Measurements from ENCODE around the gene CPNE6. TPM values are rescaled to one million over a fixed set of nuclear protein-coding genes. Genes with fewer than 3 reads are reported as not detected.

CPNE6 gene
- total and polyA plus RNA-seq, 2 of the 13 experiments (the other 11 are each of a cell fraction or from before 2014, with no cell fraction given), result not detected

DNA sequence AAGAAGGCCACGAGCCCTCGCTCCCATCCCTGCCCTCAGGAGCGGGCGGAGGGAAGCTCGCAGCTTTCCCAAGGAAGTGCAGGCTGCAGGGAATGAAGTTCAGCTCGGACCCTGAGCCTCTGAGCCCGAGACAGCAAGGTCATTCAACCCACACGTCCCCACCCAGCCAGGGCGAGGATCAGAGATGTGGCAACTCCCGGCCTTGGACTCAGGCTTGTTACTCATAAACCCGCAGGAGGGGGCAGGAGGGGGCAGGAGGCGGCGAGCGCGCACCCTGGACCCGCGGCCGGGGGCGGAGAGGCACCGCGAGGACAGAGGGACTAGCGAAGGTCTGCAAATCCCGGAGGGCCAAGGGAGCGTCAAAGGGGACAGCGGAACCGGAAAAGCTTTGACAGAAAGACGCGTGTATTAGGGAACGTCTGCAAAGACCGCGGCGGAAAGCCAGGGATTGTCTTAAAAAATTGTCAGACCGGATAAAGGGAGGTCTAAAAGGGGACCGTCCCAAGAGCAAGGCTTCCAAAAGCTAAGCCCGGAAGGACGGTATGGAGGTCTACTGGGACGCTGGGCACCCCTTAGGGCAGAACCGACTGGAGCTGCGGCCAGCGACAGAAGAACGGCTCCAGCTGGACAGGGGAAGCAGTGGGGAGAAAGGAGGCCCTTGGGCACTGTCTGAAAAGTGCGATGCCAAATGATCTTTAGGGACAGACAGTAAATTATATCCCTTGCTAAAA is 42.6 kb downstream of the CPNE6 start (continued):
- TF ChIP-seq DRAP1 (CRISPR knock-in tag; IDR thresholded peaks at IDR 0.05) (peak; percentile 93), DMAP1 (CRISPR knock-in tag; IDR thresholded peaks at IDR 0.05) (peak; percentile 99), HIVEP1 (CRISPR knock-in tag; IDR thresholded peaks at IDR 0.05) (peak; percentile 99), RFXAP (CRISPR knock-in tag; IDR thresholded peaks at IDR 0.05; ENCODE audit: borderline replicate concordance) (peak; percentile 95; the same call in 1 of the 2 replicates), HOXA7 (CRISPR knock-in tag; IDR thresholded peaks at IDR 0.05) (no peak), ZNF883 (CRISPR knock-in tag; IDR thresholded peaks at IDR 0.05; ENCODE audit: not compliant biosample characterization) (peak; percentile 90), ZNF775 (CRISPR knock-in tag; IDR thresholded peaks at IDR 0.05; ENCODE audit: borderline replicate concordance) (peak; percentile 48; the same call in 1 of the 2 replicates), CCAR2 (optimal IDR thresholded peaks at IDR 0.05; ENCODE audit: low read depth, low read length) (no peak), ZNF143 (CRISPR knock-in tag; IDR thresholded peaks at IDR 0.05) (peak; percentile 71), SRF (IDR thresholded peaks at IDR 0.05; ENCODE audit: low read depth, low read length) (peak; percentile 15), ZKSCAN8 (CRISPR knock-in tag; IDR thresholded peaks at IDR 0.05; ENCODE audit: borderline replicate concordance) (peak; percentile 97), ZFY (CRISPR knock-in tag; IDR thresholded peaks at IDR 0.05) (peak; percentile 99), ZNF530 (CRISPR knock-in tag; IDR thresholded peaks at IDR 0.05; ENCODE audit: low read depth) (no peak), ADNP (CRISPR knock-in tag; IDR thresholded peaks at IDR 0.05) (peak; percentile 97), ZNF281 (CRISPR knock-in tag; IDR thresholded peaks at IDR 0.05; ENCODE audit: borderline replicate concordance) (peak; percentile 94; the same call in 1 of the 2 replicates), KMT2A (CRISPR knock-in tag; IDR thresholded peaks at IDR 0.05) (peak; percentile 99)
- TF ChIP-seq, protein P1, sequence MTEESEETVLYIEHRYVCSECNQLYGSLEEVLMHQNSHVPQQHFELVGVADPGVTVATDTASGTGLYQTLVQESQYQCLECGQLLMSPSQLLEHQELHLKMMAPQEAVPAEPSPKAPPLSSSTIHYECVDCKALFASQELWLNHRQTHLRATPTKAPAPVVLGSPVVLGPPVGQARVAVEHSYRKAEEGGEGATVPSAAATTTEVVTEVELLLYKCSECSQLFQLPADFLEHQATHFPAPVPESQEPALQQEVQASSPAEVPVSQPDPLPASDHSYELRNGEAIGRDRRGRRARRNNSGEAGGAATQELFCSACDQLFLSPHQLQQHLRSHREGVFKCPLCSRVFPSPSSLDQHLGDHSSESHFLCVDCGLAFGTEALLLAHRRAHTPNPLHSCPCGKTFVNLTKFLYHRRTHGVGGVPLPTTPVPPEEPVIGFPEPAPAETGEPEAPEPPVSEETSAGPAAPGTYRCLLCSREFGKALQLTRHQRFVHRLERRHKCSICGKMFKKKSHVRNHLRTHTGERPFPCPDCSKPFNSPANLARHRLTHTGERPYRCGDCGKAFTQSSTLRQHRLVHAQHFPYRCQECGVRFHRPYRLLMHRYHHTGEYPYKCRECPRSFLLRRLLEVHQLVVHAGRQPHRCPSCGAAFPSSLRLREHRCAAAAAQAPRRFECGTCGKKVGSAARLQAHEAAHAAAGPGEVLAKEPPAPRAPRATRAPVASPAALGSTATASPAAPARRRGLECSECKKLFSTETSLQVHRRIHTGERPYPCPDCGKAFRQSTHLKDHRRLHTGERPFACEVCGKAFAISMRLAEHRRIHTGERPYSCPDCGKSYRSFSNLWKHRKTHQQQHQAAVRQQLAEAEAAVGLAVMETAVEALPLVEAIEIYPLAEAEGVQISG (CRISPR knock-in tag; IDR thresholded peaks at IDR 0.05), result peak; percentile 96
- TF ChIP-seq, protein P2, sequence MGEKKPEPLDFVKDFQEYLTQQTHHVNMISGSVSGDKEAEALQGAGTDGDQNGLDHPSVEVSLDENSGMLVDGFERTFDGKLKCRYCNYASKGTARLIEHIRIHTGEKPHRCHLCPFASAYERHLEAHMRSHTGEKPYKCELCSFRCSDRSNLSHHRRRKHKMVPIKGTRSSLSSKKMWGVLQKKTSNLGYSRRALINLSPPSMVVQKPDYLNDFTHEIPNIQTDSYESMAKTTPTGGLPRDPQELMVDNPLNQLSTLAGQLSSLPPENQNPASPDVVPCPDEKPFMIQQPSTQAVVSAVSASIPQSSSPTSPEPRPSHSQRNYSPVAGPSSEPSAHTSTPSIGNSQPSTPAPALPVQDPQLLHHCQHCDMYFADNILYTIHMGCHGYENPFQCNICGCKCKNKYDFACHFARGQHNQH (CRISPR knock-in tag; IDR thresholded peaks at IDR 0.05), result peak; percentile 99
- TF ChIP-seq, protein P3, sequence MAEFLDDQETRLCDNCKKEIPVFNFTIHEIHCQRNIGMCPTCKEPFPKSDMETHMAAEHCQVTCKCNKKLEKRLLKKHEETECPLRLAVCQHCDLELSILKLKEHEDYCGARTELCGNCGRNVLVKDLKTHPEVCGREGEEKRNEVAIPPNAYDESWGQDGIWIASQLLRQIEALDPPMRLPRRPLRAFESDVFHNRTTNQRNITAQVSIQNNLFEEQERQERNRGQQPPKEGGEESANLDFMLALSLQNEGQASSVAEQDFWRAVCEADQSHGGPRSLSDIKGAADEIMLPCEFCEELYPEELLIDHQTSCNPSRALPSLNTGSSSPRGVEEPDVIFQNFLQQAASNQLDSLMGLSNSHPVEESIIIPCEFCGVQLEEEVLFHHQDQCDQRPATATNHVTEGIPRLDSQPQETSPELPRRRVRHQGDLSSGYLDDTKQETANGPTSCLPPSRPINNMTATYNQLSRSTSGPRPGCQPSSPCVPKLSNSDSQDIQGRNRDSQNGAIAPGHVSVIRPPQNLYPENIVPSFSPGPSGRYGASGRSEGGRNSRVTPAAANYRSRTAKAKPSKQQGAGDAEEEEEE (CRISPR knock-in tag; IDR thresholded peaks at IDR 0.05; ENCODE audit: borderline replicate concordance), result peak; percentile 55

Data from HepG2 (cell line).